Measurements from ENCODE around the gene TRIM45.
A peak's percentile ranks its signal among the peaks of the same experiment; 100 is the strongest.

Gene TRIM45

GRCh38 chr1:117147856-117148588, 26.5 kb upstream of the TRIM45 start (continued):
- peak; percentile 34; the same call in 1 of the 2 replicates for TF ChIP-seq PRDM10 (tag by site-specific recombination; IDR thresholded peaks at IDR 0.05)
- no peak for TF ChIP-seq ZNF354C (tag by site-specific recombination; IDR thresholded peaks at IDR 0.05; ENCODE audit: borderline replicate concordance, low read depth)
- no peak for TF ChIP-seq ZNF311 (tag by site-specific recombination; IDR thresholded peaks at IDR 0.05; ENCODE audit: borderline replicate concordance)
- no peak for TF ChIP-seq ZSCAN23 (tag by site-specific recombination; IDR thresholded peaks at IDR 0.05)
- no peak for TF ChIP-seq ZNF777 (tag by site-specific recombination; IDR thresholded peaks at IDR 0.05; ENCODE audit: borderline replicate concordance)
- TF ChIP-seq KLF9 (tag by site-specific recombination; IDR thresholded peaks at IDR 0.05; ENCODE audit: low read depth) = no peak
- TF ChIP-seq ZFP41 (tag by site-specific recombination; IDR thresholded peaks at IDR 0.05; ENCODE audit: borderline replicate concordance) = no peak
- TF ChIP-seq ZNF626 (tag by site-specific recombination; IDR thresholded peaks at IDR 0.05) = no peak
- peak; percentile 95 for TF ChIP-seq ZEB2 (tag by site-specific recombination; IDR thresholded peaks at IDR 0.05)
- TF ChIP-seq GLIS2 (tag by site-specific recombination; IDR thresholded peaks at IDR 0.05) = no peak
- no peak for TF ChIP-seq GFI1B (tag by site-specific recombination; IDR thresholded peaks at IDR 0.05)
- no peak for TF ChIP-seq SALL2 (tag by site-specific recombination; IDR thresholded peaks at IDR 0.05; ENCODE audit: borderline replicate concordance)
- peak; percentile 49; the same call in 1 of the 2 replicates for TF ChIP-seq HOXD13 (CRISPR knock-in tag; IDR thresholded peaks at IDR 0.05; ENCODE audit: borderline replicate concordance)
- no peak for TF ChIP-seq ZNF658 (tag by site-specific recombination; IDR thresholded peaks at IDR 0.05)
- TF ChIP-seq ZNF830 (tag by site-specific recombination; IDR thresholded peaks at IDR 0.05; ENCODE audit: low read depth) = no peak
- no peak for TF ChIP-seq HOXC10 (CRISPR knock-in tag; IDR thresholded peaks at IDR 0.05)
- no peak for TF ChIP-seq REST (tag by site-specific recombination; IDR thresholded peaks at IDR 0.05)
- TF ChIP-seq ZNF600 (tag by site-specific recombination; IDR thresholded peaks at IDR 0.05) = no peak
- peak; percentile 69 for TF ChIP-seq ZSCAN16 (tag by site-specific recombination; IDR thresholded peaks at IDR 0.05)
- no peak for TF ChIP-seq ZNF473 (tag by site-specific recombination; IDR thresholded peaks at IDR 0.05)
- 0 out of 2 replicates have a peak, but pooled peaks have one; percentile 63 for TF ChIP-seq GLI2 (tag by site-specific recombination; IDR thresholded peaks at IDR 0.05; ENCODE audit: borderline replicate concordance, low read depth)
- no peak for TF ChIP-seq ZNF544 (tag by site-specific recombination; IDR thresholded peaks at IDR 0.05)
- TF ChIP-seq SETDB1 (IDR thresholded peaks at IDR 0.05; ENCODE audit: insufficient read length, low read length) = no peak
- TF ChIP-seq ZFP37 (tag by site-specific recombination; IDR thresholded peaks at IDR 0.05) = no peak
- no peak for TF ChIP-seq CTCF (tag by site-specific recombination; IDR thresholded peaks at IDR 0.05)
- no peak for TF ChIP-seq ZNF677 (tag by site-specific recombination; IDR thresholded peaks at IDR 0.05)
